ENCODE results near the gene CYP2W1.

Gene CYP2W1, protein sequence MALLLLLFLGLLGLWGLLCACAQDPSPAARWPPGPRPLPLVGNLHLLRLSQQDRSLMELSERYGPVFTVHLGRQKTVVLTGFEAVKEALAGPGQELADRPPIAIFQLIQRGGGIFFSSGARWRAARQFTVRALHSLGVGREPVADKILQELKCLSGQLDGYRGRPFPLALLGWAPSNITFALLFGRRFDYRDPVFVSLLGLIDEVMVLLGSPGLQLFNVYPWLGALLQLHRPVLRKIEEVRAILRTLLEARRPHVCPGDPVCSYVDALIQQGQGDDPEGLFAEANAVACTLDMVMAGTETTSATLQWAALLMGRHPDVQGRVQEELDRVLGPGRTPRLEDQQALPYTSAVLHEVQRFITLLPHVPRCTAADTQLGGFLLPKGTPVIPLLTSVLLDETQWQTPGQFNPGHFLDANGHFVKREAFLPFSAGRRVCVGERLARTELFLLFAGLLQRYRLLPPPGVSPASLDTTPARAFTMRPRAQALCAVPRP

DNA sequence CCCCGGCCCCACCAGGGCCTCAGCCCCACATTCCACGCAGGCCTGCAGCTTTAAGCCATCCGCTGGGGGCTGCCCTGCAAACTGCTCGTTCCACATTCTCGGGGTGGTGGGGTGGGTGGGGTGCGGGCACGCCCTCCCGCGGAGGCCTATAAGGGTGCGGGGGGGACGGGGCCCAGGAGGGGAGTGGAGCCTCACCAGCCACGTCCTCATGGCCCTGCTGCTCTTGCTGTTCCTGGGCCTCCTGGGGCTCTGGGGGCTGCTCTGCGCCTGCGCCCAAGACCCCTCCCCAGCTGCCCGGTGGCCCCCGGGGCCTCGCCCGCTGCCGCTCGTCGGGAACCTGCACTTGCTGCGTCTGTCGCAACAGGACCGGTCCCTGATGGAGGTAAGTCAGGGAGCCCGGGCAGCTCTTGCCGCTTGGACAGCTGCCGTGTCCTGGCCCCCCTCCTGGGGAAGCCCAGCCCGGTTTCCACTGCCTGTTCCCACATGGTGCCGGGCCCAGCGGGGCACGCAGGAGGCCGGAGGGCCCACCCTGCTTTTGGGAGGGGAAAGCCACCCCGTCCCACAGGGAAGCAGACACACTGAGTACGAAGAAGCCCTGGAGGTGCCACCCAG is at the start of gene CYP2W1:
CYP2W1 (plus strand) TSS at position 178 of the 612 bp plus-strand sequence; CDS start at position 209, 31 bp downstream.
- TF ChIP-seq, protein P1, sequence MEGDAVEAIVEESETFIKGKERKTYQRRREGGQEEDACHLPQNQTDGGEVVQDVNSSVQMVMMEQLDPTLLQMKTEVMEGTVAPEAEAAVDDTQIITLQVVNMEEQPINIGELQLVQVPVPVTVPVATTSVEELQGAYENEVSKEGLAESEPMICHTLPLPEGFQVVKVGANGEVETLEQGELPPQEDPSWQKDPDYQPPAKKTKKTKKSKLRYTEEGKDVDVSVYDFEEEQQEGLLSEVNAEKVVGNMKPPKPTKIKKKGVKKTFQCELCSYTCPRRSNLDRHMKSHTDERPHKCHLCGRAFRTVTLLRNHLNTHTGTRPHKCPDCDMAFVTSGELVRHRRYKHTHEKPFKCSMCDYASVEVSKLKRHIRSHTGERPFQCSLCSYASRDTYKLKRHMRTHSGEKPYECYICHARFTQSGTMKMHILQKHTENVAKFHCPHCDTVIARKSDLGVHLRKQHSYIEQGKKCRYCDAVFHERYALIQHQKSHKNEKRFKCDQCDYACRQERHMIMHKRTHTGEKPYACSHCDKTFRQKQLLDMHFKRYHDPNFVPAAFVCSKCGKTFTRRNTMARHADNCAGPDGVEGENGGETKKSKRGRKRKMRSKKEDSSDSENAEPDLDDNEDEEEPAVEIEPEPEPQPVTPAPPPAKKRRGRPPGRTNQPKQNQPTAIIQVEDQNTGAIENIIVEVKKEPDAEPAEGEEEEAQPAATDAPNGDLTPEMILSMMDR (conservative IDR thresholded peaks at IDR 0.05; ENCODE audit: low read length): no peak
- H3K4me3 ChIP-seq (ENCODE audit: low read length): no peak within 1 kb of the TSS
- DNase-seq (ENCODE audit: low read depth): no peak

DNA sequence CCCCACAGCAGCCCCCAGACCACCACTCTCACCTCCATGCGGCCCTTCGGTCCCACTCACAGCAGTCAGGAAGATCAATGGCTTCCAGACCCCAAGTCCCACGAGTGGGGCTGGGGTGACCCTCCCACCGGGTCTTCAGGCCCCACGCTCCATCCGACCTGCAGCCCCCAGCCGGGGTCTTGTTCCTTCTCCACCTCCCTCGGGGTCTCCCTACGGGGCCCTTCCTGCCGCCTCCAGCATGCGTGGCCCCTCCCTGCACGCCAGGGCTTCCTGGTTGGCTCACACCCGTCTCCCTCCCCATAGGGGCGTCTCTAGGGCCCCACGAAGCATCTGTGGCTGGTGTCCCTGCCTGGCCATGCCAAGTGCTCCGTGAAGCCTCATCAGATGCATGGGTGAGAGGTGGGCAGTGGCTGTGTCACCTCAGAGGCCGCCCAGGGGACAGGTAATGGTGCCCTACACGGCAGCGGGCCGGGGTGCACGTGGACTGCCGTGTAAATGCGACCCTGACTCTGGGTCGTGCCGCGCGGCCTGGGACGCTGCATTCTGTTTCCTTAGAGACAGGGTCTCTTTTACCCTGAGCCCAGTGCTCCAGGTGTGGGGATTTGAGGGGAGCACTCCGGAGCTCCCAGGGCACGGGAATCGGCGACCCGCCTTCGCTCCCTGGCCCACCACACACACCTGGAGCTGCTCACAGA is 48.4 kb upstream of the CYP2W1 start:
- TF ChIP-seq, protein P1 (conservative IDR thresholded peaks at IDR 0.05; ENCODE audit: low read length): no peak
- DNase-seq (ENCODE audit: low read depth): no peak
- no peak overlapping the region for H3K4me3 ChIP-seq (ENCODE audit: low read length)

DNA sequence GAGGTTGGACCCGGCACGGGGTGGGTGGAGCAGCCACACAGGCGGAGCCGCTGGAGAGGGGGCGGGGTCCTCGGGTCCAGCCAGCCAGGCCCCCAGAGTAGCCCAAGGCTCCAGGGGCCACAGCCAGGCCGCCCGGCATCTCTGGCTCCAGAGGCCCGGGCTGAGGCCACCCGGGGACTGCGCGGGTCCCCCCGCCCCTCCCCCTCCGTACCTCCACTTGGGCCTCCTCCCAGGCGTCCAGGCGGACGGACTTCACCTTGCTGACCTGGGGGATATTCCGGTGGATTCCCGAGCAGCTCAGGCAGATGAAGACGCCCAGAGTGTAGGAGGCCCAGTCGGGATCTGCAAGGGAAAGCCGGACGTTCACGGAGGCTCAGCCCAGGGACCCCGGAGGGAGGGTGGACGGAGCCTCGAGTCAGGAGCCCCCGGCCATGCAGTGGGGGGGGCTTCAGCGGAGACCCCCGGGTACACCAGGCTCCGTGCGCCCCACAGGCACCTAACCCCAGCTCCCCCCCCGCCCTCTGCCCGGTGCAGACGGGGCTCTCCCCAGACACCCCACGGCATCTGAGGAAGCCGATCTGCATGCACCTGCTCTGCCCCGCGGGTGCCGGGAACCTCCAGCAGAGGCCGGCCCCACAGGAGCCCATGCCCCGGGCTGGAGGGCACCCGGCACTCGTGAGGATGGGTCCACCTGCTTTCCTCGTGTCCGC is 47.7 kb upstream of the CYP2W1 start:
- H3K4me3 ChIP-seq (ENCODE audit: low read length): no peak overlapping the region
- TF ChIP-seq, protein P1 (conservative IDR thresholded peaks at IDR 0.05; ENCODE audit: low read length): no peak
- no peak for DNase-seq (ENCODE audit: low read depth)

DNA sequence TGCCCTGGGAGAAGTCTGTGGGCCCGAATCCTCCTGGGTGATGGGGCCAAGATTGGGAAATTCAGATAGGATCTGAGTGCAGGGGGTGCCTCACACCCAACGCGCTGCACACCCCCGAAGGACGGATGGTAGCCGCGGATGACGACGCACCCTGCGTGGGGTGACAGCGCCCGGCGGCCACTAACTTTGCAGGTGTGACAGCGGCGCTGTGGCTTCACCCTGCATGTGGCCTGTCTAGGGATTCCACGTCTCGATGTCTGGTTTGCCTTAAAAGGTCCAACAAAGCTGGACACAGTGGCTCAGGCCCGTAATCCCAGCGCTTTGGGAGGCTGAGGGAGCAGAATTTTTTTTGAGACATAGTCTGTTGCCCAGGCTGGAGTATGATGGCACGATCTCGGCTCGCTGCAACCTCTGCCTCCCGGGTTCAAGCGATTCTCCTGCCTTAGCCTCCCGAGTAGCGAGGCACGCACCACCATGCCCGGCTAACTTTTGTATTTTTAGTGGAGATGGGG is 47.1 kb upstream of the CYP2W1 start:
- no peak overlapping the region for H3K4me3 ChIP-seq (ENCODE audit: low read length)
- TF ChIP-seq, protein P1 (conservative IDR thresholded peaks at IDR 0.05; ENCODE audit: low read length): no peak
- no peak for DNase-seq (ENCODE audit: low read depth)

DNA sequence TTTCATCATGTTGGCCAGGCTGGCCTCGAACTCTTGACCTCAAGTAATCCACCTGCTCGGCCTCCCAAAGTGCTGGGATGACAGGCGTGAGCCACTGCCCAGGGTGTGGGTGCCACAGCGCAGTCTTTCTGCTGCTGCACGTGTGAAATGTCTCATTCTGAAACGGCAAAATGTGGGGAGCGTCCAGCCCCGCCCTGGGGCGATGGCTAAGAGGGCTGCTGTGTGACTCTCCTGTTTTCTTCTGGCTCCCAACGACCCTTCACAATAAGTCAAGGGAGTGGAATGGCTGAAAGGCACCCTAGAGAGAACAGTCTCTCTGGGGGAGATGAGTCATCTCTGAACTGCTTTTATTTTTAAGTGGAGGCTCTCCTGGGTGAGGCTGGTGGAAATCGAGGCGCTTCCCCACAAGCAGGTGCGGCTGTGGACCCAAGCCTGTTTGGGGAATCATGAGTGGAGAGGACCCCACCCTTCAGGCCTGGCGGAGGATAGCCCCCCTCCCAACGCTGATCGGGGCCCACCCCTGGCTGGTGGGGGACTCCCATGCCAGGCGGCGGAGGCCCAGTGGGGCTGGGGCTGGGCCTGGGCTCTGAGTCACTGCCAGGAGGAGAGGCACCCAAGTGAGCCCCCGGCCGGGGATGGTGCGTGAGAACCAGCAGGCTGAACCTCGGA is 46.5 kb upstream of the CYP2W1 start:
- DNase-seq (ENCODE audit: low read depth): no peak
- no peak overlapping the region for H3K4me3 ChIP-seq (ENCODE audit: low read length)
- TF ChIP-seq, protein P1 (conservative IDR thresholded peaks at IDR 0.05; ENCODE audit: low read length): no peak

DNA sequence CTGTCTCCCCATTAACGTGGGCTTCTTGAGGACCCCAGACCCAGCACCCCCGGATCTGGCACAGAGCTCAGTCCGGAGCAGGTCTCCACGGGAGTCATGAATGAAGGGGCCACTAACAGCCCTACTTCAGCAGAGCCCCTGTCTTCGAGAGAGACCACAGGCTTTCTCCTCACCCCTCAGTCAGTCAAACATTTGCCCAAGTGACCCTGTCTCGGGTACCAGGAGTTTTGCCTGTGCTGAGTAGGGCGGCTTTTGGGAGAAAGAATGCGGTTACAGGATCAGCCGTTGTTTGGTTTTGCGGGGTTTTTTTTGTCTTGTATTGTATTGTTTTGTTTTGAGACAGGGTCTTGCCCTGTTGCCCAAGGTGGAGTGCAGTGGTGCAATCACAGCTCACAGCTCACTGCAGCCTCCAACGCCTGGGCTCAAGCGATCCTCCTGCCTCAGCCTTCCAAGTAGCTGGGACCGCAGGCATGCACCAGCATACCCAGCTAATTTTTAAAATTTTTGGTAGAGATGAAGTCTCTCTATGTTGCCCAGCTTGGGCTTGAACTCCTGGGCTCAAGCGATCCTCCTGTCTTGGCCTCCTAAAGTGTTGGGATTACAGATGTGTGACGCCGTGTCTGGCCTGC is 45.0 kb upstream of the CYP2W1 start:
- TF ChIP-seq, protein P1 (conservative IDR thresholded peaks at IDR 0.05; ENCODE audit: low read length): no peak
- no peak overlapping the region for H3K4me3 ChIP-seq (ENCODE audit: low read length)
- no peak for DNase-seq (ENCODE audit: low read depth)

All from AG10803 (cell line).